Naive thymus-derived CD8-positive, alpha-beta T cell (primary cell): Measurements from ENCODE around the gene FGD2. TPM values are rescaled to one million over a fixed set of nuclear protein-coding genes. Genes with fewer than 3 reads are reported as not detected.

Experiments
- ATAC-seq, 2 donors: fragments of 150-1000 bp; cut with Tn5 transposase in 1 of 2; sonication (Bioruptor Pico), chemical (Tn5 transposase) in 1 of 2; 1 replicate in 1 of 2; 2 replicates in 1 of 2; pipeline ENCODE4 v1.10.0; 2021; ENCODE audit warnings: mild to moderate bottlenecking in 2 of 2, moderate library complexity in 2 of 2
- POLR2A ChIA-PET: fragments of 350-600 bp; sonication (Branson Sonifier 250); formaldehyde crosslinking; loops from one replicate; lab custom pipeline; 2021; ENCODE audit warnings: antibody characterized with exemption; lab: Charles Lee
- DNase-seq, 10 donors: peaks; one replicate each; pipeline versions ENCODE4 v3.0.0 to v3.0.0-alpha.2; 2020 to 2022
- H3K27ac Mint-ChIP-seq, 10 donors: one replicate each; pipeline ENCODE4 v1.8.0; 2020 to 2022; ENCODE audit warnings: mild to moderate bottlenecking in 10 of 10, mixed read lengths in 10 of 10, moderate library complexity in 4 of 10, inconsistent platforms in 1 of 10
- H3K27me3 Mint-ChIP-seq, 5 donors: one replicate each; pipeline ENCODE4 v1.8.0; 2021 to 2022; ENCODE audit warnings: mixed read lengths in 5 of 5
- H3K36me3 Mint-ChIP-seq, 3 donors: one replicate each; pipeline ENCODE4 v1.8.0; 2020 to 2022; ENCODE audit warnings: mixed read lengths in 3 of 3, mild to moderate bottlenecking in 2 of 3, inconsistent platforms in 1 of 3
- H3K4me1 Mint-ChIP-seq, 4 donors: one replicate each; pipeline ENCODE4 v1.8.0; 2021 to 2022; ENCODE audit warnings: mixed read lengths in 4 of 4
- H3K4me3 Mint-ChIP-seq, 10 donors: one replicate each; pipeline ENCODE4 v1.8.0; 2020 to 2022; ENCODE audit warnings: mild to moderate bottlenecking in 10 of 10, mixed read lengths in 10 of 10, moderate library complexity in 6 of 10, inconsistent platforms in 1 of 10
- H3K9me3 Mint-ChIP-seq, 9 donors: one replicate each; pipeline ENCODE4 v1.8.0; 2020 to 2022; ENCODE audit warnings: mixed read lengths in 9 of 9, mild to moderate bottlenecking in 3 of 9, inconsistent platforms in 1 of 9, moderate library complexity in 1 of 9
- polyA plus RNA-seq, 3 donors: library from polyadenylated mRNA; unstranded; fragments of 300-500 nt; fragmentation: Illumina TruSeq; gene quantifications; one replicate each; pipeline ENCODE4 v1.2.3, GENCODE V29; 2021
- total RNA-seq, 8 experiments: library from RNA in 2 of 8; stranded (reverse) in 2 of 8; gene quantifications; one replicate each; pipeline ENCODE4 v1.2.3 and lab custom pipeline; 2021 to 2026

Gene FGD2
- total and polyA plus RNA-seq, 5 experiments from 2014 or later, result 0.25 to 7.4 (median 7.2) TPM; not detected in 2

GRCh38 chr6:37004044-37004980, 1.1 kb upstream of the FGD2 start:
- Mint-ChIP-seq H3K4me1 (peaks cover 10 to 58% (median 16%) of the 10 kb centered on the region in 4 donors), H3K4me3 (peak overlapping the region in 1 of 10 donors; percentile 68)

DNA sequence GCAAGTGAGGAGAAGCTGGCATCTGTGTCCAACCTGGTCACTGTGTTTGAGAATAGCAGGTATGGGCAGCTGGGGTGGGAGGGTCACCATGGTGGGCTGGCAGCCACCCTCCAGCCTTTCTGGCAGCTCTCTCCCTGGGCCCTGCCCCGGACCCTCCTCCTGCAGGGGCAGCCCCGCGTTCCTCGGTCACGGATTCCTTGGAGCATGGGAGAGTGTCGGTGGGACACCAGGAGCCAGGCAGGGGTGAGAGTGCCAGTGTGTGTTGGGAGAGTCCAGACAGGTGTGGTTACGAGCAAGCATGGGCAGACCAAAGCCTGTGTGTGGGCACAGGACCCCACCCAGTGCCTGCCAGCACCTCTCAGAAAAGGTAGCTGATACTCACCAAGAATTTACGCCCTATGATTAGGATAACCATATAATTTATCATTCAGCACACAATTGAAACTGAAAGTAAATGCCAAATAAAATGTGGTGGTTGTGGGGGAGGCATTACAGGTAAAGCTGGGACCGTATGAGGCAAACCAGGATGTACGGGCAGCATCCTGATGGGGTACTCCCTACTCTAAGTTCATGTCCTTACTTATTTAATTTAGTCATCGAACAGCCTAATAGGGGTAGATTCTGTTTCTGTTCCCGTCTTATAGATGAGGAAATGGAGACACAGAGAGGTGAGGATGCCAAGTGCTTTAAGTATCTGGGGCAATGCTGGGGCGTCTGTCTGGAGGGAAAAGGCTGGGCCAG, 542 bp downstream of the FGD2 start:
- peak in 1 of 10 donors; percentile 57 for DNase-seq
- Mint-ChIP-seq H3K36me3 (no peaks in the 10 kb centered on the region), H3K27ac (peak overlapping the region in 5 of 10 donors; percentile 15 to 83 (median 39)), H3K4me1 (peaks cover 7 to 61% (median 16%) of the 10 kb centered on the region in 4 donors), H3K27me3 (no peaks in the 10 kb centered on the region), H3K4me3 (peak overlapping the region in 4 of 10 donors; percentile 27 to 91 (median 46)), H3K9me3 (no peaks in the 10 kb centered on the region)
- POLR2A ChIA-PET, result interaction anchor here (0.7 to 3.3 kb wide), 3 partner anchors 20 to 188 kb away, joined by 3 to 13 read pairs (median 3); partner anchors contain the start of gene MTCH1
- peak in 1 of 2 donors; percentile 43 for ATAC-seq

More at GRCh38 chr6:37004044-37004980, 1.1 kb upstream of the FGD2 start:
- DNase-seq (no peak), ATAC-seq (no peak)
- H3K27ac Mint-ChIP-seq, result peak overlapping the region in 3 of 10 donors; percentile 14 to 71 (median 19)
- H3K9me3 Mint-ChIP-seq, result no peaks in the 10 kb centered on the region
- H3K36me3 Mint-ChIP-seq, result no peaks in the 10 kb centered on the region
- POLR2A ChIA-PET, result interaction anchor here (0.7 to 0.8 kb wide), 3 partner anchors 18 to 131 kb away, joined by 4 to 6 read pairs (median 4); partner anchors contain the start of gene MTCH1
- H3K27me3 Mint-ChIP-seq, result peaks cover 0 to 1% (median 0%) of the 10 kb centered on the region in 5 donors

DNA sequence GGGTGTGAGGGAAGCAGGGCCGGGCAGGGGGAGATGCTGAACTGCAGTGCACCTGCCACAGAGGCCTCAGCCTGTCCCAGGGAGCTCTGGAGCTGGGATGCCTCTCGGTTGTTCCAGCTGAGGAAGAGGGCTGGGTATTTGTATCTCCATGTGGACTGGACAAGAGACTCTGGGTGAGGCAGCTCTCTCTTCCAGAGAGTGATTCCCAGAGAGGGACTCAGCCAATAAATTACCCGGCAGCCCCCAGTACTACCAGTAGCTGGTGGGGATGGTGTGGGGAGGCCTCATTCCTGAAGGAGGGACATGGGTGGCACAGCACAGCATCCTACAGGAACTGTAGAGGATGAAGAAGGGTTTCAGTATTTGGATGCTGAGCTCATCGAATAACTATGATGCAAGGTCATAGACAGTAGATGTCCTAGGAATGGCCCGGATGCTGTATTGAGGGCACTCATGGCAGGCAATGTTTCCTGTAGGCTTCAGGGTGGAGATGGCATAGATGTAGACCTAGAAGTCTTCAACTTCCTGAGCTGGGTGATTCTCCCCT, 1.4 kb downstream of the FGD2 start:
- no peaks in the 10 kb centered on the region for H3K36me3 Mint-ChIP-seq
- ATAC-seq, result no peak
- no peaks in the 10 kb centered on the region for H3K27me3 Mint-ChIP-seq
- POLR2A ChIA-PET, result interaction anchor here (0.5 to 3.3 kb wide), 3 partner anchors 21 to 187 kb away, joined by 3 to 13 read pairs (median 3); partner anchors contain the start of gene MTCH1
- peak overlapping the region in 2 of 10 donors; percentile 83 for H3K27ac Mint-ChIP-seq
- H3K9me3 Mint-ChIP-seq, result no peaks in the 10 kb centered on the region
- H3K4me1 Mint-ChIP-seq, result peaks cover 7 to 53% (median 16%) of the 10 kb centered on the region in 4 donors
- H3K4me3 Mint-ChIP-seq, result peak overlapping the region in 2 of 10 donors; percentile 55 to 91
- no peak for DNase-seq

- peak in 1 of 10 donors; percentile 48 for DNase-seq
- no peaks in the 10 kb centered on the region for H3K36me3 Mint-ChIP-seq
- POLR2A ChIA-PET, result interaction anchor here (0.5 to 3.3 kb wide), 3 partner anchors 21 to 110 kb away, joined by 3 to 13 read pairs (median 5); partner anchors contain the start of gene MTCH1
- H3K4me1 Mint-ChIP-seq, result peaks cover 7 to 48% (median 16%) of the 10 kb centered on the region in 4 donors
- no peaks in the 10 kb centered on the region for H3K27me3 Mint-ChIP-seq
- ATAC-seq, result peak in 1 of 2 donors; percentile 36
- H3K4me3 Mint-ChIP-seq, result peak overlapping the region in 2 of 10 donors; percentile 28 to 91
- H3K27ac Mint-ChIP-seq, result peak overlapping the region in 4 of 10 donors; percentile 29 to 83 (median 73)
- H3K9me3 Mint-ChIP-seq, result no peaks in the 10 kb centered on the region
Measured at GRCh38 chr6:37007340-37008043, 2.0 kb downstream of the FGD2 start.

DNA sequence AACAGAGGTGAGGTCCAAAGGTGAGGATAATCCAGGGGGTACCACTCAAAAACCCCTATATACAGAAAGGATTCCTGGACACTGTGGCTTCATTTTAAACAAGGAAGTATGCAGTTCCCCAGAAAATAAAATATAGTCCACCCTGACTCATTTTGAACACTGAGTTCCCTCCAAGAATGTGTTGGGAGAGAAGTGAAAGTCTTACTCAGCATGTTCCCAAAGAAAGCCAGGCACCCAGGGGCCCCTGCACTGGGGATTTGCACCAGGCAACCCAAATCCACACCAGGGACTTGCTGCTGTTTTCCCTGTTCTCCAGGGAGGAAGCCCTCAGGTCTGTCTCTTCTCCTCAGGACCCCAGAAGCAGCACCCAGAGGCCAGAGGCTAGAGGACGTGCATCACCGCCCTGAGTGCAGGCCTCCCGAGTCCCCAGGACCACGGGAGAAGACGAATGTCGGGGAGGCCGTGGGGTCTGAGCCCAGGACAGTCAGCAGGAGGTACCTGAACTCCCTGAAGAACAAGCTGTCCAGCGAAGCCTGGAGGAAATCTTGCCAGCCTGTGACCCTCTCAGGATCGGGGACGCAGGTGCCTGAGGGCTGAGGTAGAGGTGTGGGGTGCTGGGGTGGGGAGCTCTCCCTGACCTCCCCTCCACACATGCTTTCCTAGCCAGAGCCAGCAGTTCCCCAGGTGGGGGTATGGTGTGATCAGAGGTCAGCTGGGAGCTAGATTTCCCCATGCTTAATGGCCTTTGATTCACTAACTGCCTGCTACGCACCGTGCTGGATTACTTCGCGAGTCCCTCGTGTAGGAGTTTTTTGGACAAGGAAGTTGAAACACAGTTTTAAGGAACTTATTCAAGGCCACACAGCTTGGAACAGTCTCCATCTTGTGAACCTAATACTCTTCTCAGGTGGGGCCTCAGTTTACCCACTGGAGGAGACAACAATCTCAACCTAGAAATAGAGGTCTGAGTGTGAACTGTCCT, 3.3 kb downstream of the FGD2 start:
- no peaks in the 10 kb centered on the region for H3K9me3 Mint-ChIP-seq
- peak overlapping the region in 1 of 10 donors; percentile 15 for H3K27ac Mint-ChIP-seq
- DNase-seq, result peak in 1 of 10 donors; percentile 58
- ATAC-seq, result no peak
- POLR2A ChIA-PET, result no interaction called here
- H3K4me1 Mint-ChIP-seq, result peaks cover 7 to 43% (median 16%) of the 10 kb centered on the region in 4 donors
- H3K36me3 Mint-ChIP-seq, result no peaks in the 10 kb centered on the region
- peak overlapping the region in 1 of 10 donors; percentile 91 for H3K4me3 Mint-ChIP-seq
- no peaks in the 10 kb centered on the region for H3K27me3 Mint-ChIP-seq

GRCh38 chr6:37010402-37010892, 5.0 kb downstream of the FGD2 start:
- Mint-ChIP-seq H3K27me3 (no peaks in the 10 kb centered on the region), H3K4me3 (no peak overlapping the region), H3K36me3 (no peaks in the 10 kb centered on the region), H3K27ac (no peak overlapping the region), H3K9me3 (no peaks in the 10 kb centered on the region), H3K4me1 (peaks cover 7 to 30% (median 16%) of the 10 kb centered on the region in 4 donors)
- POLR2A ChIA-PET, result no interaction called here
- DNase-seq (peak in 1 of 10 donors; percentile 48), ATAC-seq (no peak)

GRCh38 chr6:37011656-37012378, 6.4 kb downstream of the FGD2 start:
- H3K27ac Mint-ChIP-seq, result peak overlapping the region in 2 of 10 donors; percentile 0 to 26
- peaks cover 0 to 18% (median 6%) of the 10 kb centered on the region in 4 donors for H3K4me1 Mint-ChIP-seq
- H3K36me3 Mint-ChIP-seq, result no peaks in the 10 kb centered on the region
- no peak overlapping the region for H3K4me3 Mint-ChIP-seq
- POLR2A ChIA-PET, result no interaction called here
- no peaks in the 10 kb centered on the region for H3K9me3 Mint-ChIP-seq
- ATAC-seq (no peak), DNase-seq (no peak)
- H3K27me3 Mint-ChIP-seq, result no peaks in the 10 kb centered on the region

DNA sequence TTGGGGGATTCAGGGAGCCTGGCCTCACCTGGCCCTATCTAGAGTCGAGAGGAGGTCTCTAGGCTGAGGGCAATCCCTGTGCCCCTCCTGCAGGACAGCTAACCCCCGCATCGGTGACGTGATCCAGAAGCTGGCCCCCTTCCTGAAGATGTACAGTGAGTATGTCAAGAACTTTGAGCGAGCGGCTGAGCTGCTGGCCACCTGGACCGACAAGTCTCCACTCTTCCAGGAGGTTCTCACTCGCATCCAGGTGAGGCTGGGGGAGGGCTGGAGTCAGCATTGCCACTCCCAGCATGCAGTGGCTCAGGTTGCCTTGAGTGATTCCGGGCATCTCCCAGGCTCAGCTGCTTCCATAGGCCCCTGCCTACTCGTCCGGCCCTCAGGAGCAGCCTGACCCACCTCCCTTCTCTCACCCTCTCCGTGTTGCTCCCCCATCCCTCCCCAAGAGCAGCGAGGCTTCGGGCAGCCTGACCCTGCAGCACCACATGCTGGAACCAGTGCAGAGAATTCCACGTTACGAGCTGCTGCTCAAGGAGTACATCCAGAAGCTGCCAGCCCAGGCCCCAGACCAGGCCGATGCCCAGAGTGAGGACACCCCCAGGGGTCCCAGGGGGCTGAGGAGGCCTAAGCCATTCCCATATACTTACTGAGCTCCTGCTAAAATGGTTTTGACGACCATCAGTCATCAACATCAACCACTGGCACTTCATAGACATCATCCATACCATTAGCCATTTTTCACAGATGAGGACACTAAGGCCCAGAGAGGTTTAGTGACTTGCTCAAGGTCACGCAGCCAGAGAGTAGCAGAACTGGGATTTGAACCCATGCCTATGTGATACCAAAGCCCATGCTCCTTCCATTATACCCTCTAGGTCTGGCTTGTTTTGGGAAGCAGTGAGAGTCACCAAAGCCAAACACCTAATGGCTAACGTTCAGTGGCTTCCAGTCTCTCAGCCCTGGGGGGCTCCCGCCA, 8.3 kb downstream of the FGD2 start:
- no peaks in the 10 kb centered on the region for H3K36me3 Mint-ChIP-seq
- peaks cover 5 to 15% (median 12%) of the 10 kb centered on the region in 4 donors for H3K4me1 Mint-ChIP-seq
- no peak overlapping the region for H3K27ac Mint-ChIP-seq
- POLR2A ChIA-PET, result no interaction called here
- H3K9me3 Mint-ChIP-seq, result no peaks in the 10 kb centered on the region
- ATAC-seq (no peak), DNase-seq (peak in 1 of 10 donors; percentile 50)
- H3K4me3 Mint-ChIP-seq, result no peak overlapping the region
- H3K27me3 Mint-ChIP-seq, result no peaks in the 10 kb centered on the region

- ATAC-seq, result no peak
- Mint-ChIP-seq H3K27ac (no peak overlapping the region), H3K4me1 (peaks cover 9 to 20% (median 18%) of the 10 kb centered on the region in 4 donors)
Measured at GRCh38 chr6:37014667-37015066, 9.2 kb downstream of the FGD2 start.

More at GRCh38 chr6:37014667-37015066, 9.2 kb downstream of the FGD2 start:
- H3K36me3 Mint-ChIP-seq, result no peaks in the 10 kb centered on the region
- H3K4me3 Mint-ChIP-seq, result no peak overlapping the region
- DNase-seq, result peak in 1 of 10 donors; percentile 63
- no peaks in the 10 kb centered on the region for H3K9me3 Mint-ChIP-seq
- H3K27me3 Mint-ChIP-seq, result no peaks in the 10 kb centered on the region
- POLR2A ChIA-PET, result interaction anchor here (0.6 to 1.4 kb wide), 2 partner anchors 38 to 157 kb away, joined by 3 to 4 read pairs; no protein-coding TSS in a partner anchor
